GM18858 (cell line): ENCODE measurements around the gene CTNNA1.

Experiments used
- ATAC-seq: cut with Tn5 transposase; IDR thresholded peaks from one replicate; pipeline ENCODE4 v1.9.1; 2021; ENCODE audit not compliant: unreplicated experiment

CTNNA1 gene

GRCh38 chr5:138961221-138961620 is 208.0 kb downstream of the CTNNA1 start:
- ATAC-seq, result no peak

GRCh38 chr5:138961729-138962128 is 208.5 kb downstream of the CTNNA1 start:
- ATAC-seq, result no peak

DNA sequence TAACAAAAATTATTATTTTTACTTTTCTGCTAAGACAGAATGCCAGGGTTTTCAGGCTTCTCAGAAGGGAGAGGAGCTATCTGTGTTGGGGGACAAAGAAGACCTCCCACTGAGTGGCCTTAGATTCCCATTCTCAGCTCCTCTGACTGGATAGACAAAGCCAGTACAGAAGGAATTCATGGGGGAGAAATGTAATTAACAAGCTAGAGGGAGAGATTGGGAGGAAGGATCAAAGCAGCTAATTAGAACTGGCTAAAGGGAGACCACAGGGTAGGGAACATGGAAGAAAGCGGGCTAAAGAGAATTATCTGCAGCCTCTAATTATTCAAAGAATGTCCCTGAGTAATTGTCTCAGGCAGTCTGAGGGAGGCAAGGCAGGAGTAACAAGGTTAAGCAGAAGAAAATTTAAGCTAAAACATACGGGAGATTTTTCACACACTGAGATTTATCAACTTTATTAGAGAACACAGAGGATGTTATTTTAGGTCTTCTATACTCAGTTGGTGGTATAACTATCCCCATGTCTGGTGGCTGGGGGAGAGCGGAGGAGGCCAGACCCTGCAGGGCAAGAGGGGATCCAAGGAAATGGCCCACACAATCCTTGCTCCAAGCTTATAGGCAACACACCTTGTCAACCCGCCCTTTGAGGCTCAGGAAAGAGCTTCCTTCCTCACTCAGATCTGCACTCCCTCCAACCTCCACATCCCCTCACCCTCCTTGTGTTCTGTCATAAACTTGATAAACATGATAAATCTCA is 209.6 kb downstream of the CTNNA1 start:
- no peak for ATAC-seq

DNA sequence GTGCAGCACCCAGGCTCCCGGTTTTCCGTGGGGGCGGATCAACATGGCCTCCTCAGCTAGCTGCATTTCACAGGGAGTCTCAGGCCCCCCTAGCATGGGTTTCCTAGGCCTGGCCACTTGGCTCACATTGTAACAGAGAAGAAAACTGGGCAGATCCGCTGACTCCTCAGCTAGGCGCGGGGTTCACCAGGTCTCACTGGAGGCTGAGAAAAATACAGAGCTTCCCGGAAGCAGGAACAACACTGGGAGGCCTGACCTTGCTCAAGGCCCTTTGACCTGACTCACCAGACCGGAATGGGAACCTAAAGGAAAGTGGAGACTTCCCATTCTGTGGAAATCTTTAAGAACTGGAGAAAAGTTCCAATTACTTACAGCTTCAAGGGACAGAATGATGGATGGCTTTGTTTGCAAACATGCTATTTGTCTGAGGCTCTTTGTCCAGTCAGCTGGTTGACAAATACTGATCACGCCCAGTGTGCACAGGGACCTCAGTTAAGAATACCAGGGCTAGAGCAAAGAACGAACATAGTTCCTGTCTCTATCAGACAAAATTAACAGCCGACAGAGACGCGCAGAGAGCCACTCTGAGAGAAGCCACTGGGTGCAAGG is 210.6 kb downstream of the CTNNA1 start:
- no peak for ATAC-seq

DNA sequence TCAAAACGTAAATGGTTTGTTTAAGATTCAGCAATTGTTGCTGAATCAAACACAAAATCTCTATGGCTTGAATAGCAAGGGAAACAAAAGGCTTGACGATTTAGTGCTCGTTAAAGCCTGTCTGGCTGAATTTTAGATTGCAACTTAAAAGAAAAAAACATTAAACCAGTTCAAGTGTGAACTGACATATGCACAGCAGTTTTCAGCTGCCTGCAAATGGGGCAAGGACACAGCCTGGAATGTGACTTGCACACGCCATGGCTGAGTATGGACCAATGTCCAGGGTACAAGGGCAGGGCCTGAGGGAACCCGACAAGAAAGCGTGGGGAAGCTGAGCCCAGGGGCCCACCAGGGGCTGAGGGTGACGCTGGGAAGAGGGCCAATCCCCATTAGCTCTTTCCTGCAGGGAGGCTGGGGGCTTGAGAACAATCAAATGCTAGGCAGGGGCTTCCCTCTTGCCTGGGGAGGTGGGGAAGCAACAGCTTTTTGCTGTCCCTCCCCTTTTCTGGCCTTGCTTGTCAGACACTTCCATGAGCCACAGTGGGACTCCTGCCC is 211.5 kb downstream of the CTNNA1 start:
- no peak for ATAC-seq

DNA sequence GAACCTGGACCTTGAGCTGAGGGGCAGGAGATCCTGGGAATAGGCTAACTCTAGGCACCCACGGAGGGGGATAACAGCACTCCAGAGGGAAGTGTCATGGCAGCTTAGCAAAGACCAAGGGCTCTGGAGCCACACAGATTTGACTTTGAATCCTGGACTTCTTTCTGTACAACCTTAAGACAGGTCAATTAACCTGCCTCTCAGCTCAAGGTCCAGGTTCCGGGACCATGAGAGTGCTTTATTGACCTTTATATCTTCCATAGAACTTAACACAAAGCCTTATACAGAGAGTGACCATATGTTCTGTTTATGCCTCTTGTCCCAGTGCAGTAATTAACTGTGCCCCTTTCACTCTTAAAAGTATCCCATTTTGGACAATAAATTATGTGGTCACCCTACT is 212.4 kb downstream of the CTNNA1 start:
- ATAC-seq, result no peak

DNA sequence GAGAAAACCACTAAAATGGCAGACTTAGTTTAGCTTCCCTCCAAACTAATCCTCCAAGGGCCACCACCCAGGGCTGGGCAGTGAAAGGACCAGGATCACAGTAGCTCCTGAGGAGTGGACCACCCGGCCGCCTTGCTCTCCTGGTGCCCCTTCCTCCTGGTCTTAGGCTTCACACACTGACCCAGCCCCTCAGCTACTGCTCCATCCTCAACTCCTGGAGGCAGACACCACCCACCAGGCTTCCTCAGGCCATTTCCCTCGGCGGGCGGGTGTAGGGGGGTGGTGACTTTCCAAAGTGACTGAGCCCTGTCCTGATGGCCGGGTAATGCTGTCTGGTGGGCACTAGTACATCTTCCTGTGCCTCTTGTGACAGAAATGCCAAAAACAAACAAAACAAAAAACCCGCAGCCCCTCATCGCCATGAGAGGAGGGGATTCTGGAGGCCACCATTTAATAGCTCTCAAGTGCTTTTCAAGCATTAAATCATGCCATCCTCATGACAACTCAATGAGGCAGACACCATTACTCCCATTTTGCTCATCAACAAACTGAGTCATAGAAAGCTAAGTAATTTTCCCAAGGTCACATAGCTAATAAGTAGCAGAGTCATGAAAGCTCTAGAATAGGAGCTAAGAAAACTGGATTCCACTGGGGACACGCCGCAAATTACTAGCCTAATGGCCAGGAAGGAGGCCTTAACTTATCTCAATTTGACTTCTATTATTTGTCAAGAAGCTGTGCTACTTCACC is 213.2 kb downstream of the CTNNA1 start:
- no peak for ATAC-seq

DNA sequence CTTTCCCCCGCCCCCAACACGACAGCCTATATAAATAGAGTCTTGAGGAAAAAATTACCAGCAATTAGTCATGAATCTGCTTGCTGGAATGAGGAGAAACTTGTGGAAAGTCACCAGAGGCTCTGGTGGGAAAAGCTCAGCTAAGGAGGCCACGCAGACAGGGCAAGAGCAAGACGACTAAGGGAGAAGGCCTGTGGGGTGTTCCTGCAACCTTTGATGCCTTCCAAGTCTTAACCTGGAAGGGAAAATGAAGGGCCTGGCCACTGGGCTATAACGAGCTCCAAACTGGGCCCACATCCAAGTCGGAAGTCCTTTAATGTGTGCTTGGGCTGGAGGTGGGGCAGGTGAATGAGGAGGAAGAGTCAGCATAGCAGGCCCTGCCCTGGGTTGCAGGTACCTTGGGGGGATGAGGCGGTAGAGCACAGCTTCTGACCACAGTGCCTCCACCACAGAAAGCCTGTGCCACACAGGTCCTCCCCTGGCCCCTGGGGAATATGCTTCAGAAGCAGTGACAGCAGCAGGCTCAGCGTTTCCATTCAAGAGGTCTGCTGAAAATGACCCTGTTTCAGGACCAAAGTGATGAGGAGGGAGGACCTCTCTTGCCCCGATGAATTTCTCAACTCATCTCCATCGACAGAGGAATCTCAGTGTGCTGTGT is 214.7 kb downstream of the CTNNA1 start:
- ATAC-seq, result no peak

GRCh38 chr5:138968601-138969000 is 215.4 kb downstream of the CTNNA1 start:
- no peak for ATAC-seq

GRCh38 chr5:138969323-138970002 is 216.2 kb downstream of the CTNNA1 start:
- ATAC-seq, result no peak

- no peak for ATAC-seq
These were observed 219.0 kb downstream of the CTNNA1 start for GRCh38 chr5:138972230-138972629.

GRCh38 chr5:138972836-138973235 is 219.6 kb downstream of the CTNNA1 start:
- no peak for ATAC-seq

GRCh38 chr5:138974227-138975063 is 221.2 kb downstream of the CTNNA1 start:
- ATAC-seq, result no peak

DNA sequence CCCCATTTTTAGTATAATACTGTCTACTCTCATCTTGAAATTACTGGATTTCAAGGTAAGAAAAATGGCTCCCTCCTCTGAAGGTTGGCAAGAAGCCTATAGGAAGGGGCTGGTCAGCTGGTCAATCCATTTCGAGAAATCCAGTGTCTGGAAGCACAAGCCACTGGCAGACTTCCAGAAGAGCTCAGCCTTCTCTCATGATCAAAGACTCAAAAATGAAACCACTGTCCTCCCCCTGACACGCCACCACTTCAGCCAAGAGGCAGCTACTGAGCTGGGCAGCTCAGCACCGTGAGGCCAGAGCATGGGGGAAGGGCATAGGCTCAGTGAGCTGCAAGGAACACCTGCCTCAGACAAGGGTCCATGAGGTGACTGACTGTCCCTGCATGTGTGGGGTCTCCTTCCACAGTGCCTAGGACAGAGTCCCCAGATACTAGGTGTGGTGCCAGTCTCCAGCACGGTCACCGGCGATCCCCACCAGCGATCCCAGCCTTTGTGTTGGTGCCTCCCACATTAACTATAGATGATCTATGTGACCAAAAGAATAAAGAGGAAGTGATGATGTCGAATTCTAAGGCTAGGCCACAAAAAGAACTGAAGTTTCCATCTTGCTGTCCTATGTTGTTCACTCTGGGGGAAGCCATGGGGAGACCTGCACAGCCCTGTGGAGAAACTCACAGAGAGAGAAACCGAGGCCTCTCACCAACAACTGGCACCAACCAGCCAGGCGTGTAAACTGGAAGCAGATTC is 222.0 kb downstream of the CTNNA1 start:
- no peak for ATAC-seq

DNA sequence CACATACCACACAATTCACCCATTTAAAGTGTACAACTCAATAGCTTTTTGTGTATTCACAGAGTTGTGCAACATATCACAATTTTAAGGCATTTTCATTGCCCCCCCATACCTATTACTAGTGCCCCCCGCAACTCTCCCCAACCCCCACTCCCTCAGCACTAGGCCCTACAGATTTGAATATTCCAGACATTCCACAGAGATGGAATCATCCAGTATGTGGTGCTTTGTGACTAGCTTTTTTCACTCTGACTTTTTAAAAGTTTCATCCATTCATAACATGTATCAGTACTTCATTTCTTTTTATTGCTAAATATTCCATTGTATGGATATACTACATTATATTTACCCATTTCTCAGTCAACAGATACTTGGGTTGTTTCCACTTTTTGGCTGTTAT is 224.9 kb downstream of the CTNNA1 start:
- no peak for ATAC-seq

DNA sequence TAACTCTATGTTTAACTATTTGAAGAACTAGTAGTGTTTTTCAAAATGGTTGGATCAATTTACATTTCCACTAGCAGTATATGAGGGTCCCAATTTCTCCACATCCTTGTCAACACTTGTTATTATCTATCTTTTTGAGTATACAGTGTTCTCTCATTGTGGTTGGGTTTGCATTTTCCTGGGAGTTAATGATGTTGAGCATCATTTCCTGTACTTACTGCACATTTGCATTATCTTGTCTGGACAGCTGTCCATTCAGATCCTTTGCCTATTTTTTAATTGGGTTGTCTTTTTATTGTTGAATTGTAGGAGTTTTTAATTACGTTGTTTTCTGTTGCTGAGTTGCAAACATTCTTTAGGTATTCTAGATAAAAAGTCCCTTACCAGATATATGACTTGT is 225.4 kb downstream of the CTNNA1 start:
- no peak for ATAC-seq

- no peak for ATAC-seq
These were observed 226.6 kb downstream of the CTNNA1 start for GRCh38 chr5:138979684-138980280.

GRCh38 chr5:138980441-138980840 is 227.2 kb downstream of the CTNNA1 start:
- no peak for ATAC-seq

GRCh38 chr5:138981131-138981530 is 227.9 kb downstream of the CTNNA1 start:
- no peak for ATAC-seq
